HG02870 (cell line): ENCODE results near the gene KIF17.
"Not testable (repeated sequence)": the region's sequence is repeated elsewhere in the genome, so short reads cannot be mapped to it uniquely, and the experiment has no call there.

Experiments used
- ATAC-seq: cut with Tn5 transposase; IDR thresholded peaks from one replicate; pipeline ENCODE4 v1.9.1; 2021; ENCODE audit warnings: mild to moderate bottlenecking, moderate library complexity; ENCODE audit not compliant: unreplicated experiment

Gene KIF17

GRCh38 chr1:20693623-20694022, 24.2 kb downstream of the KIF17 start:
- ATAC-seq = no peak

DNA sequence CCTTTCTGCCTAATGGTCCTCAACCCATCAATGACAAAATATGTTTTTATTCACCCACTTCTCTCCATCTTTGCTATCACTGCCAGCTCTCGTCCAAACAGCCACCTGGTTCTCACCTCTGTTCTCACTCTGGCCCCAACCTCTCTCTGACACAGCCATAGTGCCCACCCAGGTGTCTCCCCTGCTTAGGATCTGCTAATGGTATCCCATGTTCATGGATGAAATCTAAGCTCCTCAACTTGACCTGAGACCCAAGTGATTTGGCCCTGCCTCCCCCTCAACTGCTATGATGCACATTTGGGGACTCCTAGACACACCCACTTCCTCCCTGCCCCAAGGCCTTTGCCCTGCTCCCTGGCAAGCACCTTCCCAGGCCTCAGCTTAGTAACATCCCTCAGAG, 25.9 kb downstream of the KIF17 start:
- no peak for ATAC-seq

- ATAC-seq = no peak
Observed at GRCh38 chr1:20689645-20690056, 28.2 kb downstream of the KIF17 start.

- ATAC-seq = no peak
Observed at GRCh38 chr1:20686883-20687725, 30.7 kb downstream of the KIF17 start.

DNA sequence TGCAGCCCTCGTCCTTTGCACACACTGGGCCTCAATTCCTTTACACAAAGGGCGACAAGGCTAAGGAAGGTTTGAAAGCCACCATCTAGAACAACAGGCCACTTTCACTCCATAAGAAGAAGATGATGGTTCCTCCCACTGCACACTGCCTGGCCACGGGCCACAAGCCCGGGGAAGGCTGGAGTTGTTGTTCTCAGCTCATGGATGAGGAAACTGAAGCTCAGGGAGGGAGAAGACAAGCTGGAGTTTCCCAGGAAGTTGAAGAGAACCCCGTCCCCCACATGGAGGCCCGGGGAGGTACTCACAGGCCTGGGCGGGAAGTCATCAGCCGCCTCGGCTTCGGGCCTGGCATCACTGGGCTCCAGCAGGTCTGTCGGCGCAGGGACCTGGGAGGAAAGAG, 32.1 kb downstream of the KIF17 start:
- ATAC-seq = no peak

GRCh38 chr1:20685099-20685662, 32.6 kb downstream of the KIF17 start:
- no peak for ATAC-seq

- no peak for ATAC-seq
Observed at GRCh38 chr1:20684651-20685050, 33.2 kb downstream of the KIF17 start.

GRCh38 chr1:20684050-20684620, 33.7 kb downstream of the KIF17 start:
- no peak for ATAC-seq

- ATAC-seq = no peak
Observed at GRCh38 chr1:20683614-20684013, 34.2 kb downstream of the KIF17 start.

DNA sequence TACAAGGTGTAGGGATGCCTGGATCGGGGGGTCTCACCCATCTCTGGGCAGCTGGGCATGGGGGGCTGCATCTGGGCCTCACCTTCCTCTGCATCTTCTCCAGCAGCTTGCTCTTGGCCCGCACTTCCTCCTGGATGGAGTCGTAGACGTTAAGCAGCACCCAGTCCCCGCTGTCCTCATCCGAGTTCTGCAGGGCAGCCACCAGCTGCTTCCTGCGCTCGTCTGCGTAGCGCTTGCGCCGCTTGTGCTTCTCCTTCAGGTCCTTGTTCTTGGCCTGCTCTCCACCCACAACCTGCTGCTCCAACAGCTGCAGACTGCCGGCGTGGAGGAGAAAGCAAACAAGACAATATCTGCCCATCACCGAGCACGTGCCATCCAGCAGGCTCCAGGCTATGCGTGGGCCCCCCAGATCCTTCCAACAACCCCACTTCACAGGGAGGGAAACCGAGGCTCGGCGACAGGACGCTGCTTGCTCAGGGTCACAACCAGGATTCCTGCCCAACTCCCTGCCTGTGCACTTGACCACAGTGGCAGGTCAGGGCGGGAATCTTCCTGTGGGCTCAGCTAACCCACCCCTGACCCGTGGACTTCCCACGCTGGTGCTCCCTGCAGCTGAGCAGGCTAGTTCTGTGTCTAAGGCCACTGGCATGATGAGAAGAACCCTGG, 35.1 kb downstream of the KIF17 start:
- no peak for ATAC-seq

DNA sequence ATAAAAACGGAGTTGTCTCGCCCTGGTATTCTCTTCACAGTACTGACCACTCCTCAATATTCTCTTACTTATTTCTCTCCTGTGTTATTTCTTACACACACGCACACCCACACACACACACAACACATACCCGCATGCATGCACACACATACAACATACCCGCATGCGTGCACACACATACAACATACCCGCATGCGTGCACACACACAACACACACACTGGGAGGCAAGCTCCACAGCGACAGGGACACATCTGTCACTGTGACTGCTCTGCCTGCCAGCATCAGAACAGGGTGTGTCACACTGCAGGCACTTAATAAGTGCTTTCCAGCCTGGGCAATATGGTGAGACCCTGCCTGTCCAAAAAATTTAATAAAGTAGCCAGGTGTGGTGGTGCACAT, 35.8 kb downstream of the KIF17 start:
- no peak for ATAC-seq

- ATAC-seq = no peak
Observed at GRCh38 chr1:20680269-20680668, 37.5 kb downstream of the KIF17 start.

GRCh38 chr1:20678599-20678998, 39.2 kb downstream of the KIF17 start:
- ATAC-seq = no peak

DNA sequence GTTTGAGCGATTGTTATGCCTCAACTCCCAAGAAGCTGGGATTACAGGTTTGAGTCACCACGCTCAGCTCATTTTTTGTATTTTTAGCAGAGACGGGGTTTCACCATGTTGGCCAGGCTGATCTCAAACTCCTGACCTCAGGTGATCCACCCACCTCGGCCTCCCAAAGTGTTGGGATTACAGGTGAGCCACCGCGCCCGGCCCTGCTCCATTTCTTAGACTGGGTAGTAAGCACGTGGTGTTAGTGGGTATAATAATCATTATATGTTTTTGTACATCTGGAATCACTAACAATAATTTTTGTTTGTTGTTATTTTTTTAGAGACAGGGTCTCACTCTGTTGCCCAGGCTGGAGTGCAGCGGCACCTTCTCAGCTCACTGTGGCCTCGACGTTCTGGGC, 44.2 kb downstream of the KIF17 start:
- ATAC-seq = not testable (repeated sequence)

GRCh38 chr1:20672265-20672632, 45.6 kb downstream of the KIF17 start:
- ATAC-seq = no peak

DNA sequence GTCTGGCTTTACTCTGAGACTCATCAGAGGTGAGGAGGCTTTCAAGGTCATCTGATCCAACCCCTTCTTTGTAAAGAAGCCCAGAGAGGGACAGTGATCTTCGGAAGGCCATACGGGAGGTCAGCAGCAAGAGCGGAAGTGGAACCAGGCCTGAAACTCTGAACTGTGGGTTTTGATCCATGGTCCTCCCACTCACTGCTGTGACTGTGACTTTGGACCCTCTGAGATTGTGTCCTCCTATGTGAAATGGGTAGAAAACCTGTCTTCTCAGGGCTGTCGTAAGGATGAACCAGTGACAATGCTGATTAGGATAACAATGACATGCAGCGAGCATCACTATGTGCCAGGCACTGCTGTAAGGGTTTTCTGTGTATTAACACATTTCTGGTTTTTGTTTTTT, 46.9 kb downstream of the KIF17 start:
- ATAC-seq = no peak

GRCh38 chr1:20668581-20668980, 49.2 kb downstream of the KIF17 start:
- ATAC-seq = no peak

DNA sequence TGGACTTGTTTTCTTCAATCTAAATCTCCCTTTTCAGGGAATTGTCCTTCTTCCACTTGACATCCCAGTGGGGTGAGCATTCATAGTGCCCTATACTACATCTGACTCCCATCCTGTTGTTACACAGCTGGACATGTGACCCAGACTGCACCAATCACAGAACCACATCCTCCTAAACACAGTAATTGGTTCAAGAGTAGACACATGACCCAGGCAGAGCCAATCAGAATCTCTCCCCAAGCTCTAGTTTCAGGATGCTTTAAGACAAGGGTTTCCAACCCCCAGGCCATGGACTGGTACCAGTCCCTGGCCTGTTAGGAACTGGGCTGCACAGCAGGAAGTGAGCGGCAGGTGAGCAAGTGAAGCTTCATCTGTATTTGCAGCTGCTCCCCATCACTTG, 51.0 kb downstream of the KIF17 start:
- ATAC-seq = no peak

GRCh38 chr1:20666146-20666545, 51.7 kb downstream of the KIF17 start:
- no peak for ATAC-seq

- no peak for ATAC-seq
Observed at GRCh38 chr1:20665726-20666125, 52.1 kb downstream of the KIF17 start.

GRCh38 chr1:20663969-20664715, 53.7 kb downstream of the KIF17 start:
- ATAC-seq = no peak
